ENCODE results near the gene TP53I11. TPM values are rescaled to one million over a fixed set of nuclear protein-coding genes. Genes with fewer than 3 reads are reported as not detected.

The TP53I11 gene
- total RNA-seq, 1 donor from 2014 or later: 110 TPM

DNA sequence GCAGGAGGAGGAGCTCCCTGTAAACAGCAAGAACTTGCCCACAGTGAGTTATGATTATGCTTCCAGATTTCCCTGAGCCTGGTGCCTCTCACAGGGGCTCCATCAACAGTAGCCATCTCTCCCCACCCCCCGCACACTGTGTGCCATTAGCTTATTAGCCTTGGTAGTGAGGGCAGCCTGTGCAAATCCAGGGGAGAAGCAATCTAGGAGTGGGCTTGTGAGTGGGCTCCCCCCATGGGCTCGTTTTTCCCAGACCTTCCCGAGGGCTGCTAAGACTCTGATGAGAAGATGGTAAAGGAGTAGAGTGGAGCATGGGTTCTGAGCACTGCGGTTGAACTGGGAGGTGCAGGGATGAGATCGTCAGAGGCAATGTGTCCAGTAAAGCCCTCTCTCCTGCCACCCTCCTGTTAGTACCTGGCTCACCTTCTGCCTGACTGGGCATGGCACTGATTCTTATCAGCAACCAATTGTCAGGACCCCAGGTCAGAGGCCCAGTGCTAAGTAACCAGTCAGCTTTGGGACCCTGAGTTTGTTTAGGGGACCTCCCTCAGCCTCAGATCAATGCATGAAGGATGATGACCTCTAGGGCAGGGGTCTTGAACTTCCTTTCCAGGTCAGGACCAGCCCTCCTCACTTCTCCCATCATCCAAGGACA lies 38.4 kb upstream of the TP53I11 start:
- Histone ChIP-seq H3K36me3 (no peaks in the 10 kb centered on the region), H3K9me3 (no peaks in the 10 kb centered on the region), H3K4me3 (no peak overlapping the region), H3K27ac (no peak overlapping the region), H3K4me1 (peaks cover 6% of the 10 kb centered on the region), H3K27me3 (no peaks in the 10 kb centered on the region)
- intact Hi-C loops (cut with DNase I): no loop called here
- TF ChIP-seq, protein P1, sequence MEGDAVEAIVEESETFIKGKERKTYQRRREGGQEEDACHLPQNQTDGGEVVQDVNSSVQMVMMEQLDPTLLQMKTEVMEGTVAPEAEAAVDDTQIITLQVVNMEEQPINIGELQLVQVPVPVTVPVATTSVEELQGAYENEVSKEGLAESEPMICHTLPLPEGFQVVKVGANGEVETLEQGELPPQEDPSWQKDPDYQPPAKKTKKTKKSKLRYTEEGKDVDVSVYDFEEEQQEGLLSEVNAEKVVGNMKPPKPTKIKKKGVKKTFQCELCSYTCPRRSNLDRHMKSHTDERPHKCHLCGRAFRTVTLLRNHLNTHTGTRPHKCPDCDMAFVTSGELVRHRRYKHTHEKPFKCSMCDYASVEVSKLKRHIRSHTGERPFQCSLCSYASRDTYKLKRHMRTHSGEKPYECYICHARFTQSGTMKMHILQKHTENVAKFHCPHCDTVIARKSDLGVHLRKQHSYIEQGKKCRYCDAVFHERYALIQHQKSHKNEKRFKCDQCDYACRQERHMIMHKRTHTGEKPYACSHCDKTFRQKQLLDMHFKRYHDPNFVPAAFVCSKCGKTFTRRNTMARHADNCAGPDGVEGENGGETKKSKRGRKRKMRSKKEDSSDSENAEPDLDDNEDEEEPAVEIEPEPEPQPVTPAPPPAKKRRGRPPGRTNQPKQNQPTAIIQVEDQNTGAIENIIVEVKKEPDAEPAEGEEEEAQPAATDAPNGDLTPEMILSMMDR (IDR thresholded peaks at IDR 0.05): no peak
- no peak for DNase-seq
- no peak for ATAC-seq

DNA sequence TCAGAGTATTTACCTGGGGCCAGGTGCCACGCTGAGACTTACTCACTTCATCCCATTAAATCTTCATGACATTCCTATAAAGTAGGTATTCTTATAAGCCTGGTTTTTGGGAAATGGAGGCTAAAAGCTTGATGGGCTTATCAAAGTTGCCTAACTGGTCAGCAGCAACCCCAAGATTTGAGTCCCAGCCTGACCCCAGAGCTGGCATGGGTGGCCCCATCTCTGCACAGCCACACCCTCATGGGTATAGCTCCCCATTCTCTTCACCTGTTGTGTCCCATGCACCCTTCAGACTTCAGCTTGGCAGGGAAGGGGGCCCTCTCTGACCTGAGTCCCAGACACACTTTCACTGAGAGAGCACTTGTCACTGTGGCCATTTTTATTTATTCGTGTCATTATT lies 37.4 kb upstream of the TP53I11 start:
- intact Hi-C loops (cut with DNase I): no loop called here
- no peak overlapping the region for H3K4me3 ChIP-seq
- TF ChIP-seq, protein P1 (IDR thresholded peaks at IDR 0.05): no peak
- DNase-seq: no peak
- H3K4me1 ChIP-seq: peaks cover 6% of the 10 kb centered on the region
- no peaks in the 10 kb centered on the region for H3K27me3 ChIP-seq
- no peak for ATAC-seq
- H3K27ac ChIP-seq: no peak overlapping the region
- no peaks in the 10 kb centered on the region for H3K9me3 ChIP-seq
- no peaks in the 10 kb centered on the region for H3K36me3 ChIP-seq

DNA sequence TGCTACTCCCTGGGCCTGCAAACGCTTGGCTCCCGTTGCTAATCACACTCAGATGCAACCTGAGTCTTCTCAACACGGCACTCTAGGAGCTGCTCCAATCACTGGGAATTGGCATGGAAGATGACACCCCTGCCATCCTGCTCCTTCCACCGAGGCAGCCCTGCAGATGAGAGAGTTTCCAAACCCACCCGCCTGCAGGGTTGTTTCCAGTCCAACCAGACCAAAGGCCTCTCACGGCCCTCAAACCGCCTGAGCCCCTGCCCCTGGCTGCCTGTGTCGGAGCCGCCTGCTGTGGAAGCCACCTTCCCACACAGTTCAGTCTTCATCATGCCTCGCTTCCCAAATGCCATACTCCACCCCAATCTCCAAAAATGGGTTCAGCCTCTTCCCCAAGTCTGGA lies 36.8 kb upstream of the TP53I11 start:
- ATAC-seq (no peak), DNase-seq (no peak)
- H3K9me3 ChIP-seq: no peaks in the 10 kb centered on the region
- intact Hi-C loops (cut with DNase I): no loop called here
- TF ChIP-seq, protein P1 (IDR thresholded peaks at IDR 0.05): no peak
- no peak overlapping the region for H3K4me3 ChIP-seq
- H3K27ac ChIP-seq: no peak overlapping the region
- no peaks in the 10 kb centered on the region for H3K36me3 ChIP-seq
- H3K27me3 ChIP-seq: no peaks in the 10 kb centered on the region
- H3K4me1 ChIP-seq: peaks cover 6% of the 10 kb centered on the region

DNA sequence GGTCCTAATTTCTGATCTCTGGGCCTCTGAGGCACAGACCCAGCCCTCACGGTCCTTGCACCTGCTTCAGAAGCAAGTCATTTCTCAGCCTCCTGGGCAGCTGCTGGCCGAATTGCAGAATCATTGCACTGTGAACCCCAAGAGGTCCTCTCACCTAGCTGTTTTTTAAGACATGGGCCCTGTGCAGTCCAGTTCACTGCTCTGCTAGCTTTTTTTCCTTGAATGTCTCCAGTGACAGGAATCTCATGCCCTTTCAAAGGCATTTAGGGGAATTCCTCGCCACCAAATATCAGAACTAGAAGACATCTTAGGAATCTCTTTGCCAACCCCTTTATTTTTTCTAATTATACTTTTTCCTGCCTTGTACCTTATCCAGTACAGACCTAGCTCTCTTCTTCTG lies 35.6 kb upstream of the TP53I11 start:
- H3K27me3 ChIP-seq: no peaks in the 10 kb centered on the region
- no peak for ATAC-seq
- no peak overlapping the region for H3K27ac ChIP-seq
- no peak for DNase-seq
- intact Hi-C loops (cut with DNase I): no loop called here
- TF ChIP-seq, protein P1 (IDR thresholded peaks at IDR 0.05): no peak
- no peak overlapping the region for H3K4me3 ChIP-seq
- no peaks in the 10 kb centered on the region for H3K36me3 ChIP-seq
- no peaks in the 10 kb centered on the region for H3K9me3 ChIP-seq
- H3K4me1 ChIP-seq: no peaks in the 10 kb centered on the region

DNA sequence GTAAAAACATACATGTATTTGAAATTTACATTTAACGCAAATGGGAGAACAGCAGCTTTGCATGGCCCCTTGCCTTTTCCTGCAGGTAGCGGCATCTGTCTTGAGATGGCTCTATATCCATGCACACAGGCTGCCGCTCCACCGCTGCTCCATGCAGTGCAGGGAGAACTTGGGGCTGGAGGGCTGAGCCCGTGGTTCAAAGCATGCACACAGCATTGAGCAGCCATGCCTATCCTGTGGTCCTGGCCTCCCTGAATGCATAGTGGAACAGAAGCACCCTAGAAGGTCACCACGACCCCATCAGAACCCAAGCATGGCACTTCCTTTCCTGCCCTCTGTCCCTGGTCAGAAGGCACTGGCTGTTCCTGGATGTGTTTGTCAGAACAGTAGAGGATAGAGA lies 35.0 kb upstream of the TP53I11 start:
- intact Hi-C loops (cut with DNase I): no loop called here
- Histone ChIP-seq H3K9me3 (no peaks in the 10 kb centered on the region), H3K36me3 (no peaks in the 10 kb centered on the region), H3K27ac (no peak overlapping the region), H3K4me3 (no peak overlapping the region), H3K4me1 (peaks cover 6% of the 10 kb centered on the region), H3K27me3 (no peaks in the 10 kb centered on the region)
- ATAC-seq (no peak), DNase-seq (no peak)
- TF ChIP-seq, protein P1 (IDR thresholded peaks at IDR 0.05): no peak

DNA sequence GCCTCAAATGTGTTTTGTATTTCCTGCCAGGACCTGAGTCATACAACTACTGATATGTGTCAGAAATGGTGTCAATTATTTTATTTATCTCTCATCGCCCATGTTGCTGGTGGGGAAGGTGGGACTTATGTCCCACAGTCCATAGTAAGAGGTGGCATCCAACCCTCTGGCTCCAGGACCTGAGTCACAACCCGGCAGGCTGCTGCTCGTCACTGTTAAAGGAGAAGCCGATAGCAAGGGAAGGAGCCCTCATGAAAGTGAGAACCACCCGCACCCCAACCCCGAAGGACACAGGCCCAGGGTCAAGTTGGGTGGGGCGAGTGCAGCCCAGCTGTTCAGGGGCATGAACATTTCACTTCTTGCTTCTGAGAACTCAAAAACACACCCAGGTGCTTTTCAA lies 33.1 kb upstream of the TP53I11 start:
- no peaks in the 10 kb centered on the region for H3K27me3 ChIP-seq
- no peak overlapping the region for H3K27ac ChIP-seq
- ATAC-seq (no peak), DNase-seq (no peak)
- no peaks in the 10 kb centered on the region for H3K36me3 ChIP-seq
- no peak overlapping the region for H3K4me3 ChIP-seq
- H3K4me1 ChIP-seq: peaks cover 24% of the 10 kb centered on the region
- H3K9me3 ChIP-seq: no peaks in the 10 kb centered on the region
- TF ChIP-seq, protein P1 (IDR thresholded peaks at IDR 0.05): no peak
- intact Hi-C loops (cut with DNase I): no loop called here
